ENCODE measurements around the gene TNPO1.
"Not testable (repeated sequence)": the region's sequence is repeated elsewhere in the genome, so short reads cannot be mapped to it uniquely, and the experiment has no call there.

The TNPO1 gene

GRCh38 chr5:72922422-72922821 lies 106.0 kb downstream of the TNPO1 start:
- WGBS, 2 donors (ENCODE audit: extremely low coverage in 2 of 2, insufficient read length in 2 of 2, insufficient replicate concordance in 1 of 2): no CpG with 5 or more reads among the region's 1 CpG
- DNase-seq (ENCODE audit: low spot score): no peak
- Histone ChIP-seq H3K23ac (ENCODE audit: low read depth, low read length, poor library complexity) (no peak overlapping the region), H3K9ac (ENCODE audit: low read depth, low read length, poor library complexity) (no peak overlapping the region), H3K27ac (replicated peaks; ENCODE audit: low read length) (no peak overlapping the region), H3K4me2 (ENCODE audit: insufficient read depth, low read length, poor library complexity, severe bottlenecking) (no peak overlapping the region), H3K18ac (ENCODE audit: low read length) (no peak overlapping the region), H2BK12ac (ENCODE audit: low read length) (no peak overlapping the region), H3K79me1 (ENCODE audit: low read depth, low read length) (no peaks in the 10 kb centered on the region), H2AK5ac (ENCODE audit: low read depth, low read length) (no peak overlapping the region), H2BK15ac (ENCODE audit: low read length) (no peak overlapping the region), H4K8ac (ENCODE audit: low read depth, low read length) (no peak overlapping the region), H3K4me3 (ENCODE audit: low read length in 2 of 2) (no peak overlapping the region), H2AFZ (ENCODE audit: low read length) (no peak overlapping the region), H3K36me3 (replicated peaks in 1 of 2; ENCODE audit: control insufficient read depth in 2 of 2, insufficient read depth in 2 of 2, low read length in 2 of 2) (no peaks in the 10 kb centered on the region), H4K91ac (ENCODE audit: low read depth, low read length, poor library complexity) (no peak overlapping the region), H2BK5ac (ENCODE audit: low read length) (no peak overlapping the region), H3K9me3 (replicated peaks in 1 of 2; ENCODE audit: control insufficient read depth in 2 of 2, insufficient read depth in 1 of 2, low read depth in 1 of 2, low read length in 2 of 2) (no peaks in the 10 kb centered on the region), H3K14ac (ENCODE audit: low read length) (no peak overlapping the region), H3K4me1 (ENCODE audit: control insufficient read depth in 2 of 2, insufficient read depth in 1 of 2, low read depth in 1 of 2, low read length in 2 of 2) (no peaks in the 10 kb centered on the region), H2BK120ac (ENCODE audit: low read depth, low read length) (no peak overlapping the region), H3K27me3 (ENCODE audit: control insufficient read depth in 3 of 3, insufficient read depth in 3 of 3, low read depth in 1 of 3, low read length in 3 of 3) (no peaks in the 10 kb centered on the region), H3K4ac (ENCODE audit: low read length) (no peak overlapping the region)

- H2BK12ac ChIP-seq (ENCODE audit: low read length): no peak overlapping the region
- H3K4me1 ChIP-seq (ENCODE audit: control insufficient read depth in 2 of 2, insufficient read depth in 1 of 2, low read depth in 1 of 2, low read length in 2 of 2): no peaks in the 10 kb centered on the region
- WGBS, 2 donors (ENCODE audit: extremely low coverage in 2 of 2, insufficient read length in 2 of 2, insufficient replicate concordance in 1 of 2): no CpG with 5 or more reads among the region's 33 CpGs
- H4K91ac ChIP-seq (ENCODE audit: low read depth, low read length, poor library complexity): no peak overlapping the region
- no peak overlapping the region for H2AK5ac ChIP-seq (ENCODE audit: low read depth, low read length)
- no peak overlapping the region for H3K27ac ChIP-seq (replicated peaks; ENCODE audit: low read length)
- no peaks in the 10 kb centered on the region for H3K27me3 ChIP-seq (ENCODE audit: control insufficient read depth in 3 of 3, insufficient read depth in 3 of 3, low read depth in 1 of 3, low read length in 3 of 3)
- no peak overlapping the region for H3K23ac ChIP-seq (ENCODE audit: low read depth, low read length, poor library complexity)
- no peak overlapping the region for H2BK15ac ChIP-seq (ENCODE audit: low read length)
- no peak overlapping the region for H2AFZ ChIP-seq (ENCODE audit: low read length)
- no peak for DNase-seq (ENCODE audit: low spot score)
- H4K8ac ChIP-seq (ENCODE audit: low read depth, low read length): no peak overlapping the region
- H3K9me3 ChIP-seq (replicated peaks in 1 of 2; ENCODE audit: control insufficient read depth in 2 of 2, insufficient read depth in 1 of 2, low read depth in 1 of 2, low read length in 2 of 2): no peaks in the 10 kb centered on the region
- H3K36me3 ChIP-seq (replicated peaks in 1 of 2; ENCODE audit: control insufficient read depth in 2 of 2, insufficient read depth in 2 of 2, low read length in 2 of 2): no peaks in the 10 kb centered on the region
- H2BK120ac ChIP-seq (ENCODE audit: low read depth, low read length): no peak overlapping the region
- H3K18ac ChIP-seq (ENCODE audit: low read length): no peak overlapping the region
- H2BK5ac ChIP-seq (ENCODE audit: low read length): no peak overlapping the region
- no peak overlapping the region for H3K9ac ChIP-seq (ENCODE audit: low read depth, low read length, poor library complexity)
- H3K4ac ChIP-seq (ENCODE audit: low read length): no peak overlapping the region
- no peaks in the 10 kb centered on the region for H3K79me1 ChIP-seq (ENCODE audit: low read depth, low read length)
- H3K14ac ChIP-seq (ENCODE audit: low read length): no peak overlapping the region
- H3K4me2 ChIP-seq (ENCODE audit: insufficient read depth, low read length, poor library complexity, severe bottlenecking): no peak overlapping the region
- H3K4me3 ChIP-seq (ENCODE audit: low read length in 2 of 2): no peak overlapping the region
Observed at GRCh38 chr5:72925336-72926010, 109.0 kb downstream of the TNPO1 start.

GRCh38 chr5:72932686-72933085 lies 116.2 kb downstream of the TNPO1 start:
- H2AK5ac ChIP-seq (ENCODE audit: low read depth, low read length); H3K36me3 ChIP-seq (replicated peaks in 1 of 2; ENCODE audit: control insufficient read depth in 2 of 2, insufficient read depth in 2 of 2, low read length in 2 of 2); H4K8ac ChIP-seq (ENCODE audit: low read depth, low read length); H3K27ac ChIP-seq (replicated peaks; ENCODE audit: low read length); H3K9ac ChIP-seq (ENCODE audit: low read depth, low read length, poor library complexity); H3K4me1 ChIP-seq (ENCODE audit: control insufficient read depth in 2 of 2, insufficient read depth in 1 of 2, low read depth in 1 of 2, low read length in 2 of 2); H3K4me2 ChIP-seq (ENCODE audit: insufficient read depth, low read length, poor library complexity, severe bottlenecking); H3K18ac ChIP-seq (ENCODE audit: low read length); H3K14ac ChIP-seq (ENCODE audit: low read length); H3K23ac ChIP-seq (ENCODE audit: low read depth, low read length, poor library complexity); H3K27me3 ChIP-seq (ENCODE audit: control insufficient read depth in 3 of 3, insufficient read depth in 3 of 3, low read depth in 1 of 3, low read length in 3 of 3); H2BK15ac ChIP-seq (ENCODE audit: low read length); H3K4me3 ChIP-seq (ENCODE audit: low read length in 2 of 2); H2BK12ac ChIP-seq (ENCODE audit: low read length); H2AFZ ChIP-seq (ENCODE audit: low read length); H3K9me3 ChIP-seq (replicated peaks in 1 of 2; ENCODE audit: control insufficient read depth in 2 of 2, insufficient read depth in 1 of 2, low read depth in 1 of 2, low read length in 2 of 2); DNase-seq (ENCODE audit: low spot score); H4K91ac ChIP-seq (ENCODE audit: low read depth, low read length, poor library complexity); H2BK5ac ChIP-seq (ENCODE audit: low read length); H3K4ac ChIP-seq (ENCODE audit: low read length); H2BK120ac ChIP-seq (ENCODE audit: low read depth, low read length); H3K79me1 ChIP-seq (ENCODE audit: low read depth, low read length): not testable (repeated sequence)
- WGBS, 2 donors (ENCODE audit: extremely low coverage in 2 of 2, insufficient read length in 2 of 2, insufficient replicate concordance in 1 of 2): no CpG with 5 or more reads among the region's 2 CpGs

GRCh38 chr5:72934953-72935725 lies 118.7 kb downstream of the TNPO1 start:
- H4K91ac ChIP-seq (ENCODE audit: low read depth, low read length, poor library complexity); H3K4me1 ChIP-seq (ENCODE audit: control insufficient read depth in 2 of 2, insufficient read depth in 1 of 2, low read depth in 1 of 2, low read length in 2 of 2); H2BK120ac ChIP-seq (ENCODE audit: low read depth, low read length); H2BK12ac ChIP-seq (ENCODE audit: low read length); H2BK15ac ChIP-seq (ENCODE audit: low read length); H3K9me3 ChIP-seq (replicated peaks in 1 of 2; ENCODE audit: control insufficient read depth in 2 of 2, insufficient read depth in 1 of 2, low read depth in 1 of 2, low read length in 2 of 2); H2BK5ac ChIP-seq (ENCODE audit: low read length); H3K79me1 ChIP-seq (ENCODE audit: low read depth, low read length); H3K27ac ChIP-seq (replicated peaks; ENCODE audit: low read length); H3K14ac ChIP-seq (ENCODE audit: low read length); H3K4me3 ChIP-seq (ENCODE audit: low read length in 2 of 2); H3K9ac ChIP-seq (ENCODE audit: low read depth, low read length, poor library complexity); H3K4ac ChIP-seq (ENCODE audit: low read length); H2AK5ac ChIP-seq (ENCODE audit: low read depth, low read length); DNase-seq (ENCODE audit: low spot score); H4K8ac ChIP-seq (ENCODE audit: low read depth, low read length); H3K4me2 ChIP-seq (ENCODE audit: insufficient read depth, low read length, poor library complexity, severe bottlenecking); H3K23ac ChIP-seq (ENCODE audit: low read depth, low read length, poor library complexity); H2AFZ ChIP-seq (ENCODE audit: low read length); H3K27me3 ChIP-seq (ENCODE audit: control insufficient read depth in 3 of 3, insufficient read depth in 3 of 3, low read depth in 1 of 3, low read length in 3 of 3); H3K18ac ChIP-seq (ENCODE audit: low read length); H3K36me3 ChIP-seq (replicated peaks in 1 of 2; ENCODE audit: control insufficient read depth in 2 of 2, insufficient read depth in 2 of 2, low read length in 2 of 2): not testable (repeated sequence)
- WGBS, 2 donors (ENCODE audit: extremely low coverage in 2 of 2, insufficient read length in 2 of 2, insufficient replicate concordance in 1 of 2): no CpG with 5 or more reads among the region's 32 CpGs

All from neuronal stem cell (in vitro differentiated cells).